NCI-H1417 treated with DMSO at 0.1 percent for 48 hours (cell line): ENCODE results near the gene SRSF7.

Experiments
- DNase-seq: peaks from one replicate; lab custom pipeline; 2025; lab: John Stamatoyannopoulos, UW

Gene SRSF7

DNA sequence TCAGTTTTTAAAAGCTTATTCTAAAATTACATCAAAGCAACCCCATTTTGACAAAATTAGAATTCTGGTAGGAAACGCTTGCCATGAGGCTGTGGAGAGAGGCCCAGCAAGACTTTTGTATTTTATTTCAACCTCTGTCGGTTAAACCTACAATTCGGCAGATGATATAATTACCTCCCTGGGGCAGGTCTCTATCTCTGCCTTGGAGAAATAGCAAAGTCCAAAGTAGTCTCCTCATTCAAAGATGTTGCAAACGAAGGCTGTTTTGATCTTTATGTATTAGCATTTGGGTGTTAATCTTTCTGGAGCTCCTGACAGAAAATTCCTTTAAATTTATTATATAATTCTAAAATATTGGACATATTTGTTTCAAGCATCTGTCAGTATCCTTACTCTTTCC, 49.6 kb downstream of the SRSF7 start:
- no peak for DNase-seq

DNA sequence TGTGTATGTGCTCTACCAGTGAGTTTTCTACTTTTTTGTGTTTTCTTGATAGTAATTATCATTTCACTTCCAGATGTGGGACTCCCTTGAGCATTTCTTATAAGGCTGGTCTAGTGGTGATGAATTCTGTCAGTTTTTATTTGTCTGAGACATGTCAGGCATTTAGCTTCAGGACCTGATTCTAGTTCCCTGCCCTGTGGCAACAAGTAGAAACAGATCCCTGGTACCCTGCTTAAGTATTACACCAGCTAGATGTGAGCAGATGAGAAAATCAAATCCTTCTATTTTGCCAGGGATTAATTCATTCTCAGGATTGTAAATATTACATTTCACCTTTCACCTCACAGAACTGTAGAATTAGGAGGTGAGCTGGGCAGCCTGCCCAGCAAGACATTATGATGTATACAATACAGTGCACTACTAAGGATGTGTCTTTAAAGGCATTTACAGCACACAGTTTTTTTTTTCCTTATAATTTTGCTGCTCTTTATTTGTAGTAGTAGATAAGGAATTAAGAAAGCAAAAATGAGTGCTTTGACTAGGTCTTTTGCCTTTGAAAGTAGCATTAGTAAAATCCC, 50.2 kb downstream of the SRSF7 start:
- DNase-seq = no peak

DNA sequence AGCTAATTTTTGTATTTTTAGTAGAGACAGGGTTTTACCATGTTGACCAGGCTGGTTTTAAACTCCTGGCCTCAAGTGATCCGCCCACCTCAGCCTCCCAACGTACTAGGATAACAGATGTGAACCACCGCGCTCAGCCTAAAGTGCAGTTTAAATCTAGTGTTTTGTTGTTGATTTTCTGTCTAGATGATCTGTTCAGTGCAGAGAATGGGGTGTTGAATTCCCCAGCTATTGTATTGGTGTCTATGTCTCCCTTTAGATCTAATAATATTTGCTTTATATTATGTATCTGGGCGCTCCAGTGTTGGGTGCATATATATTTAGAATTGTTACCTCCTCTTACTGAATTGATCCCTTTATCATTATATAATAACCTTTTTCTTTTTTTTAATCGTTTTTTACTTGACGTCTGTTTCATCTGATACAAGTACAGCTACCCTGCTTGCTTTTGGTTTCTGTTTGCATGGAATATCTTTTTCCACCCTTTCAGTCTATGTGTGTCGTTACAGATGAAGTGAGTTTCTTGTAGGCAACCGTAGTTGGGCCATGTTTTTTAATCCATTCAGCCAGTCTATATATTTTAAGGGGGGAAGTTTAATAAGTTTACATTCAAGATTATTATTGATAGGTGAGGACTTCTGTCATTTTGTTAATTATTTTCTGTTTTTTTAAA, 50.9 kb downstream of the SRSF7 start:
- no peak for DNase-seq

DNA sequence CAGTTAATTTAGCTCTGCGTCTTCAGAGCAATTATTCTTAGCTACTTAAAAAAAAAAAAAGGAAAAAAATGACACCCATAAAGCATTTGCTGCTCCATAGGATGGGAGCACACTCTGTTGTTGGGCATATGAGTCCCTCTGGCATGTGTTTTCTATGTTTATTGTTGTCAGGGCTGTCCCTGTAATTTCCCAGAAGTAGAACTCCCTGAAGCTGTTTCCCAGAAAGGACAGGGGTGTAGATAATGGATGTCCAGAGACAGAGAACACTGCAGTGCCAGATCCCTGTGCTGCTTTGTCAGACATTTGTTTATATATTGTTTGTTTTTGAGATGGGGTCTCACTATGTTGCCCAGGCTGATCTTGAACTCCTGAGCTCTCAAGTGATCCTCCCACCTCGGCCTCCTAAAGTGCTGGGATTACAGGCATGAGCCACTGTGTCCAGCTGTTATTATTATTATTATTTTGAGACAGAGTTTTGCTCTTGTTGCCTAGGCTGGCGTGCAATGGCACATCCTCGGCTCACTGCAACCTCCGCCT, 52.6 kb downstream of the SRSF7 start:
- no peak for DNase-seq

DNA sequence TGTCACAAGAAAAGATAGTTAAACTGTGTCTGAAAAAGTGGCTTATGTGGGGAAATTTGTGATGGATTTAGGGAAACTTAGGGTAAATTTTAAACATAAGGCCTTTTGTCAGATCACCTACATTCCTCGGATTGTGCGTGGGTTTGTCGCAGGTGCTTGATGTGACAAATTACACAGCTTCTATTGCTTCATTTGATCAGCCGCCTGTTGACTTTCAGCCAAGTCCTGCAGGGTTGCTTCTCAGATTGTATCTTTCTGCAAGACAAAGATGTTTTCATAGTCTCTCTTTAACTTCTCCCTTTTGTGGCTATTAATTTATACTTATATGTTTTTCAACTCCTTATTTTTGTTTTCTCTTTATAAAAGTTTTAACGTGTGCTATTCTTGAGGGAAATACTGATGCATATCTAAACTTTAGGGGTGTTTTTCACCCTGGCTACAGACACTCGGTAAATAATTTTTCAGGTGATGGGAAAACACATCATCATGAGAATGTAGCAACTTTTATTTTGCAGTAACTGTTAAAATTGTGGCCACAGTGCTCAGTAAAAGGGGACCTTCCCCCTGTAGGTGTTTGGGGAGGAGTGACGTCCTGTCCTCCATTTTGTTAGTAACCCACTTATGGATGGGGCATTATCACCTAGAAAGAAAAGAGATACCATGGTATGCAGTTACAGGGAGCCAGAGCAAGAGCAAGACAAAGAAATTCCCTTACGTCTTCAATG, 53.9 kb downstream of the SRSF7 start:
- DNase-seq = no peak
